ENCODE measurements around the gene EYS. TPM values are rescaled to one million over a fixed set of nuclear protein-coding genes. Genes with fewer than 3 reads are reported as not detected.

Gene EYS
- total RNA-seq, 1 donor from 2014 or later, result not detected

GRCh38 chr6:63689421-63689820 is 2017.6 kb downstream of the EYS start:
- no peak for ATAC-seq

GRCh38 chr6:63685446-63686379 is 2021.3 kb downstream of the EYS start:
- ATAC-seq, result no peak

GRCh38 chr6:63683071-63683603 is 2023.9 kb downstream of the EYS start:
- ATAC-seq, result no peak

GRCh38 chr6:63677282-63677681 is 2029.7 kb downstream of the EYS start:
- no peak for ATAC-seq

- ATAC-seq, result no peak
Measured at GRCh38 chr6:63676412-63677114, 2030.5 kb downstream of the EYS start.

GRCh38 chr6:63675138-63675537 is 2031.9 kb downstream of the EYS start:
- no peak for ATAC-seq

- no peak for ATAC-seq
Measured at GRCh38 chr6:63674635-63675034, 2032.4 kb downstream of the EYS start.

- no peak for ATAC-seq
Measured at GRCh38 chr6:63673692-63674091, 2033.3 kb downstream of the EYS start.

- no peak for ATAC-seq
Measured at GRCh38 chr6:63672582-63673129, 2034.4 kb downstream of the EYS start.

GRCh38 chr6:63671098-63671754 is 2035.8 kb downstream of the EYS start:
- ATAC-seq, result no peak

Measured in esophagus mucosa (tissue), 1 donor.